Osteoblast (primary cell): ENCODE data around the gene ACIN1. TPM values are rescaled to one million over a fixed set of nuclear protein-coding genes. Genes with fewer than 3 reads are reported as not detected.

Experiments
- DNase-seq: peaks from one replicate; pipeline ENCODE4 v3.0.0; 2011; ENCODE audit warnings: low spot score, mixed read lengths; ENCODE audit not compliant: insufficient read length; ENCODE audit errors: missing footprints
- H2AFZ ChIP-seq: 2 replicates; pipeline ENCODE4 v1.6.0; 2011; ENCODE audit warnings: mild to moderate bottlenecking, low read length
- H3K27ac ChIP-seq: 2 replicates; pipeline ENCODE4 v1.5.1; 2011; ENCODE audit warnings: mild to moderate bottlenecking, low read depth, low read length, moderate library complexity
- H3K27me3 ChIP-seq: 2 replicates; pipeline ENCODE4 v1.6.0; 2012; ENCODE audit warnings: mild to moderate bottlenecking, control low read depth, inconsistent platforms, low read length, moderate library complexity; ENCODE audit not compliant: insufficient read depth
- H3K36me3 ChIP-seq: 2 replicates; pipeline ENCODE4 v1.5.1; 2011; ENCODE audit warnings: mild to moderate bottlenecking, low read length, control low read depth, moderate library complexity; ENCODE audit not compliant: insufficient read depth
- H3K4me1 ChIP-seq: 2 replicates; pipeline ENCODE4 v1.5.1; 2011; ENCODE audit warnings: mild to moderate bottlenecking, low read length, control low read depth, moderate library complexity; ENCODE audit not compliant: insufficient read depth
- H3K4me2 ChIP-seq: 2 replicates; pipeline ENCODE4 v1.6.0; 2011; ENCODE audit warnings: mild to moderate bottlenecking, low read length; ENCODE audit not compliant: insufficient read depth
- H3K4me3 ChIP-seq: fragments of 200-600 bp; sonication (generic); 3 replicates; pipeline ENCODE4 v1.5.1; 2012; ENCODE audit warnings: mild to moderate bottlenecking, low read length, inconsistent platforms; ENCODE audit not compliant: insufficient read depth
- H3K79me2 ChIP-seq: 2 replicates; pipeline ENCODE4 v1.6.0; 2012; ENCODE audit warnings: mild to moderate bottlenecking, low read length, control low read depth, inconsistent platforms; ENCODE audit not compliant: insufficient read depth
- H3K9me3 ChIP-seq: 2 replicates; pipeline ENCODE4 v1.5.1; 2011; ENCODE audit warnings: low read depth, low read length, control low read depth
- H4K20me1 ChIP-seq: 2 replicates; pipeline ENCODE4 v1.6.0; 2012; ENCODE audit warnings: mild to moderate bottlenecking, low read length, control low read depth; ENCODE audit not compliant: insufficient read depth
- CTCF ChIP-seq: IDR thresholded peaks from 2 replicates; pipeline ENCODE4 v1.5.1; 2011; ENCODE audit warnings: mild to moderate bottlenecking, low read depth, low read length, moderate library complexity; ENCODE audit errors: extremely low read depth
- total RNA-seq: library from RNA; depleted of rRNA; stranded (reverse); fragments of >200 nt; gene quantifications from 2 replicates; pipeline ENCODE4 v1.2.3, GENCODE V29; 2012

The ACIN1 gene
- total RNA-seq, 1 donor: 90.5 TPM

GRCh38 chr14:23047034-23047634 is 47.8 kb downstream of the ACIN1 start:
- H3K4me3 ChIP-seq: no peak overlapping the region
- no peak overlapping the region for H3K27ac ChIP-seq
- no peak overlapping the region for H2AFZ ChIP-seq
- H3K36me3 ChIP-seq: no peaks in the 10 kb centered on the region
- no peak overlapping the region for H3K4me2 ChIP-seq
- peak; percentile 86 for DNase-seq
- H3K9me3 ChIP-seq: no peaks in the 10 kb centered on the region
- no peaks in the 10 kb centered on the region for H3K27me3 ChIP-seq
- no peaks in the 10 kb centered on the region for H4K20me1 ChIP-seq
- no peaks in the 10 kb centered on the region for H3K4me1 ChIP-seq
- H3K79me2 ChIP-seq: no peaks in the 10 kb centered on the region
- TF ChIP-seq CTCF: no peak

GRCh38 chr14:23045419-23046357 is 49.2 kb downstream of the ACIN1 start:
- Histone ChIP-seq H3K4me1 (peaks cover 4% of the 10 kb centered on the region), H3K36me3 (no peaks in the 10 kb centered on the region), H3K4me2 (no peak overlapping the region), H3K4me3 (no peak overlapping the region), H3K79me2 (no peaks in the 10 kb centered on the region), H3K27me3 (no peaks in the 10 kb centered on the region), H3K27ac (no peak overlapping the region), H3K9me3 (no peaks in the 10 kb centered on the region), H4K20me1 (no peaks in the 10 kb centered on the region), H2AFZ (no peak overlapping the region)
- TF ChIP-seq CTCF: no peak
- peak; percentile 53 for DNase-seq

GRCh38 chr14:23044840-23045239 is 50.1 kb downstream of the ACIN1 start:
- no peak for TF ChIP-seq CTCF
- Histone ChIP-seq H4K20me1 (no peaks in the 10 kb centered on the region), H3K4me3 (no peak overlapping the region), H3K79me2 (no peaks in the 10 kb centered on the region), H3K4me1 (peaks cover 4% of the 10 kb centered on the region), H3K9me3 (no peaks in the 10 kb centered on the region), H3K36me3 (no peaks in the 10 kb centered on the region), H3K27me3 (no peaks in the 10 kb centered on the region), H3K4me2 (no peak overlapping the region), H3K27ac (no peak overlapping the region), H2AFZ (no peak overlapping the region)
- DNase-seq: no peak

GRCh38 chr14:23043754-23044153 is 51.2 kb downstream of the ACIN1 start:
- peak; percentile 65 for DNase-seq
- TF ChIP-seq CTCF: no peak
- no peaks in the 10 kb centered on the region for H3K9me3 ChIP-seq
- no peak overlapping the region for H3K4me2 ChIP-seq
- no peaks in the 10 kb centered on the region for H4K20me1 ChIP-seq
- peaks cover 4% of the 10 kb centered on the region for H3K4me1 ChIP-seq
- H3K36me3 ChIP-seq: no peaks in the 10 kb centered on the region
- no peak overlapping the region for H3K27ac ChIP-seq
- no peaks in the 10 kb centered on the region for H3K27me3 ChIP-seq
- H3K79me2 ChIP-seq: no peaks in the 10 kb centered on the region
- H3K4me3 ChIP-seq: no peak overlapping the region
- no peak overlapping the region for H2AFZ ChIP-seq
